B cell (primary cell): ENCODE measurements around the gene ZNF277.

ENCODE experiments used
- CTCF ChIP-seq: fragments of 200-600 bp; IDR thresholded peaks from one replicate; pipeline ENCODE4 v1.8.0; 2022; ENCODE audit warnings: antibody characterized with exemption, mild to moderate bottlenecking
- EZH2 ChIP-seq: IDR thresholded peaks from 2 replicates; pipeline ENCODE4 v1.6.1; 2012; ENCODE audit warnings: borderline replicate concordance, low read depth, mild to moderate bottlenecking, moderate library complexity, low read length; ENCODE audit not compliant: insufficient read depth, poor library complexity, severe bottlenecking

GRCh38 chr7:112168915-112169314 lies 37.6 kb upstream of the ZNF277 start:
- TF ChIP-seq CTCF (no peak), EZH2 (no peak)
